Vagina (tissue), 2 donors: ENCODE data around the gene PSD2.

Source experiments
- POLR2A ChIP-seq, 2 donors: fragments of 450-650 bp; IDR thresholded peaks; one replicate each; pipeline ENCODE4 v1.6.1; 2017; ENCODE audit warnings: antibody characterized with exemption in 2 of 2, mild to moderate bottlenecking in 2 of 2, moderate library complexity in 2 of 2
- TF ChIP-seq, protein P1 (sequence below), 3 experiments: fragments of 450-650 bp in 2 of 3; fragments of 200-600 bp in 1 of 3; sonication (generic) in 1 of 3; IDR thresholded peaks; one replicate each; pipeline ENCODE4 v1.5.1; 2017 to 2019; ENCODE audit warnings: antibody characterized with exemption in 3 of 3, mild to moderate bottlenecking in 2 of 3, moderate library complexity in 2 of 3

DNA sequence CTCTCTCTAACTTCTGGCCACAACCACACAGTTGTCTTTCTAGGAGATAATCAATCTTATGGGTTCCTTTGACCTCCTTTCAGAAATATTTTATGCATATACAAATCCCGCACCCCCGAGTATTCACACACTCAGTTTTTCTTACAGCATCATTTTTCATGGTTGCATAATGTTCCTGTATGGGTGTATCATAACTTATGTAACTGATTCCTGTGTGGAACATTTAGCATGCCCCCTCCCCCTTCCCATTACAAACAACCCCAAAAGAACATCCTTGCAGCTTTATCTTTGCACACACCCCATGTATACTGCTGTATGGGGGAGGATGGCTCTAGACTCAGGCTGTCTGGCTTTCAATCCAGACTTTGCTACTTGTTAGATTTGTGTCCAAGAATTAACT lies 93.8 kb downstream of the PSD2 start:
- TF ChIP-seq, protein P1, sequence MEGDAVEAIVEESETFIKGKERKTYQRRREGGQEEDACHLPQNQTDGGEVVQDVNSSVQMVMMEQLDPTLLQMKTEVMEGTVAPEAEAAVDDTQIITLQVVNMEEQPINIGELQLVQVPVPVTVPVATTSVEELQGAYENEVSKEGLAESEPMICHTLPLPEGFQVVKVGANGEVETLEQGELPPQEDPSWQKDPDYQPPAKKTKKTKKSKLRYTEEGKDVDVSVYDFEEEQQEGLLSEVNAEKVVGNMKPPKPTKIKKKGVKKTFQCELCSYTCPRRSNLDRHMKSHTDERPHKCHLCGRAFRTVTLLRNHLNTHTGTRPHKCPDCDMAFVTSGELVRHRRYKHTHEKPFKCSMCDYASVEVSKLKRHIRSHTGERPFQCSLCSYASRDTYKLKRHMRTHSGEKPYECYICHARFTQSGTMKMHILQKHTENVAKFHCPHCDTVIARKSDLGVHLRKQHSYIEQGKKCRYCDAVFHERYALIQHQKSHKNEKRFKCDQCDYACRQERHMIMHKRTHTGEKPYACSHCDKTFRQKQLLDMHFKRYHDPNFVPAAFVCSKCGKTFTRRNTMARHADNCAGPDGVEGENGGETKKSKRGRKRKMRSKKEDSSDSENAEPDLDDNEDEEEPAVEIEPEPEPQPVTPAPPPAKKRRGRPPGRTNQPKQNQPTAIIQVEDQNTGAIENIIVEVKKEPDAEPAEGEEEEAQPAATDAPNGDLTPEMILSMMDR (IDR thresholded peaks at IDR 0.05), result no peak
- no peak for TF ChIP-seq POLR2A (IDR thresholded peaks at IDR 0.05)
